PC-3 (cell line): ENCODE data around the gene CARD19.

ENCODE experiments used
- EZH2phosphoT487 ChIP-seq: fragments of 300-600 bp; sonication (generic); IDR thresholded peaks from 2 replicates; pipeline ENCODE4 v1.6.1; 2018; ENCODE audit warnings: mild to moderate bottlenecking, antibody characterized with exemption, low read length, borderline replicate concordance
- TF ChIP-seq, protein P1 (sequence below): fragments of 300-600 bp; sonication (generic); conservative IDR thresholded peaks from 2 replicates; pipeline ENCODE4 v1.5.1; 2017; ENCODE audit warnings: antibody characterized with exemption, low read depth, mild to moderate bottlenecking, low read length

DNA sequence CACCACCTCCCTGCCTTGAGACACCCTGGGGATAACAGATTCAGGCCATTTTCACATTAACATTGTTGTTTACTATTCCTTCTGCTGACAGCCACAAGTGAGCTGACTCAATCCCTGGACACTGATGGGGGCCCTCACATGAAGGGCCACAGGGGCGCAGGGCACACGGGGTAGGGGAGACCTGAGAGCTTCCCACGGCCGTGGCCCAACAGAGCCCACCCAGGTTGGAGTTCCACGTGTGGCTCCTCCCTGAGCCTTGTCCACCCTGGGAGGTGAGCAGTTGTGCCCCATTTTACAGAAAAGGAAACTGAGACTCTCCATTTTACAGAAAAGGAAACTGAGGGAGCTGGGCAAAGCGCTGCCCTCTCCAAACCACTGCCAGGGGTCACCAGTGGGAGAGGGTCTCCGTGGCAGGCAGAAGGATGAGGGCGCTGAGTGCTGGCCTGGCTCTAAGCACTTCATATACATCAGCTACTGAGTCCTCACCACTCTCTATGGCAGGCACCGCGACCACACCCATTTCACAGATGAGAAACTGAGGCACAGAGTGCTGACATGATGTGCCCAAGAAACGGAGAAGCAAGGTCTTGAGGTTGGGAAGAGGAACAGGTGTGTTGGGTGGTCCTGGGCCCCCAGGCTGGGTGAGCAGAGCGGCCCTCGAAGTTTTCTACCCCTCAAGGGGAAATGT is 35.7 kb downstream of the CARD19 start:
- TF ChIP-seq, protein P1, sequence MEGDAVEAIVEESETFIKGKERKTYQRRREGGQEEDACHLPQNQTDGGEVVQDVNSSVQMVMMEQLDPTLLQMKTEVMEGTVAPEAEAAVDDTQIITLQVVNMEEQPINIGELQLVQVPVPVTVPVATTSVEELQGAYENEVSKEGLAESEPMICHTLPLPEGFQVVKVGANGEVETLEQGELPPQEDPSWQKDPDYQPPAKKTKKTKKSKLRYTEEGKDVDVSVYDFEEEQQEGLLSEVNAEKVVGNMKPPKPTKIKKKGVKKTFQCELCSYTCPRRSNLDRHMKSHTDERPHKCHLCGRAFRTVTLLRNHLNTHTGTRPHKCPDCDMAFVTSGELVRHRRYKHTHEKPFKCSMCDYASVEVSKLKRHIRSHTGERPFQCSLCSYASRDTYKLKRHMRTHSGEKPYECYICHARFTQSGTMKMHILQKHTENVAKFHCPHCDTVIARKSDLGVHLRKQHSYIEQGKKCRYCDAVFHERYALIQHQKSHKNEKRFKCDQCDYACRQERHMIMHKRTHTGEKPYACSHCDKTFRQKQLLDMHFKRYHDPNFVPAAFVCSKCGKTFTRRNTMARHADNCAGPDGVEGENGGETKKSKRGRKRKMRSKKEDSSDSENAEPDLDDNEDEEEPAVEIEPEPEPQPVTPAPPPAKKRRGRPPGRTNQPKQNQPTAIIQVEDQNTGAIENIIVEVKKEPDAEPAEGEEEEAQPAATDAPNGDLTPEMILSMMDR = no peak
- TF ChIP-seq EZH2phosphoT487 = no peak
